ENCODE results near the gene FILIP1L. TPM values are rescaled to one million over a fixed set of nuclear protein-coding genes. Genes with fewer than 3 reads are reported as not detected.

FILIP1L gene
- total RNA-seq, 1 experiment from 2014 or later = 15.5 TPM

GRCh38 chr3:100062665-100063064 is 51.6 kb downstream of the FILIP1L start:
- no peaks in the 10 kb centered on the region for H3K27me3 ChIP-seq (replicated peaks; ENCODE audit: control insufficient read depth, insufficient read depth, low read length)
- peaks cover 16% of the 10 kb centered on the region for H3K4me1 ChIP-seq
- Mint-ChIP-seq H3K27ac (ENCODE audit: unreplicated experiment) (no peak overlapping the region), H3K9me3 (ENCODE audit: unreplicated experiment) (no peaks in the 10 kb centered on the region), H3K4me3 (ENCODE audit: unreplicated experiment) (no peak overlapping the region), H3K4me1 (ENCODE audit: low read depth, unreplicated experiment) (peaks cover 19% of the 10 kb centered on the region), H3K36me3 (ENCODE audit: insufficient read depth, unreplicated experiment) (no peaks in the 10 kb centered on the region), H3K27me3 (ENCODE audit: insufficient read depth, unreplicated experiment) (no peaks in the 10 kb centered on the region)
- DNase-seq = no peak
- BruUV-seq (replicated peaks) = no TSS peak
- CTCF ChIA-PET = interaction anchor here (0.6 kb wide), 1 partner anchor 192 kb away, joined by 6 read pairs; no protein-coding TSS in a partner anchor
- no peak for TF ChIP-seq CTCF (IDR thresholded peaks at IDR 0.05; ENCODE audit: insufficient read depth in 1 of 2, low read depth in 1 of 2, low read length in 1 of 2, severe bottlenecking in 1 of 2, unreplicated experiment in 1 of 2)
- no peak overlapping the region for H3K4me3 ChIP-seq (ENCODE audit: low read depth, low read length)
- intact Hi-C loops (cut with micrococcal nuclease; ENCODE audit: unreplicated experiment) = no loop called here
- POLR2A ChIA-PET = no interaction called here
- H3K9me3 ChIP-seq = no peaks in the 10 kb centered on the region
- no peaks in the 10 kb centered on the region for H3K36me3 ChIP-seq (ENCODE audit: control insufficient read depth, insufficient read depth, low read length)

- Mint-ChIP-seq H3K36me3 (ENCODE audit: insufficient read depth, unreplicated experiment) (no peaks in the 10 kb centered on the region), H3K4me1 (ENCODE audit: low read depth, unreplicated experiment) (peaks cover 26% of the 10 kb centered on the region), H3K4me3 (ENCODE audit: unreplicated experiment) (no peak overlapping the region), H3K27ac (ENCODE audit: unreplicated experiment) (peak overlapping the region; percentile 17), H3K9me3 (ENCODE audit: unreplicated experiment) (peaks cover 4% of the 10 kb centered on the region), H3K27me3 (ENCODE audit: insufficient read depth, unreplicated experiment) (no peaks in the 10 kb centered on the region)
- no peaks in the 10 kb centered on the region for H3K27me3 ChIP-seq (replicated peaks; ENCODE audit: control insufficient read depth, insufficient read depth, low read length)
- peaks cover 16% of the 10 kb centered on the region for H3K4me1 ChIP-seq
- no peak for DNase-seq
- no peaks in the 10 kb centered on the region for H3K36me3 ChIP-seq (ENCODE audit: control insufficient read depth, insufficient read depth, low read length)
- CTCF ChIA-PET = no interaction called here
- POLR2A ChIA-PET = no interaction called here
- H3K4me3 ChIP-seq (ENCODE audit: low read depth, low read length) = no peak overlapping the region
- BruUV-seq (replicated peaks) = no TSS peak
- H3K9me3 ChIP-seq = no peaks in the 10 kb centered on the region
- intact Hi-C loops (cut with micrococcal nuclease; ENCODE audit: unreplicated experiment) = no loop called here
- no peak for TF ChIP-seq CTCF (IDR thresholded peaks at IDR 0.05; ENCODE audit: insufficient read depth in 1 of 2, low read depth in 1 of 2, low read length in 1 of 2, severe bottlenecking in 1 of 2, unreplicated experiment in 1 of 2)
Measured at GRCh38 chr3:100060685-100061484, 53.4 kb downstream of the FILIP1L start.

GRCh38 chr3:100059472-100059871 is 54.8 kb downstream of the FILIP1L start:
- no peak for DNase-seq
- Mint-ChIP-seq H3K4me3 (ENCODE audit: unreplicated experiment) (no peak overlapping the region), H3K27ac (ENCODE audit: unreplicated experiment) (no peak overlapping the region), H3K27me3 (ENCODE audit: insufficient read depth, unreplicated experiment) (no peaks in the 10 kb centered on the region), H3K4me1 (ENCODE audit: low read depth, unreplicated experiment) (peaks cover 38% of the 10 kb centered on the region), H3K36me3 (ENCODE audit: insufficient read depth, unreplicated experiment) (no peaks in the 10 kb centered on the region), H3K9me3 (ENCODE audit: unreplicated experiment) (peaks cover 9% of the 10 kb centered on the region)
- H3K36me3 ChIP-seq (ENCODE audit: control insufficient read depth, insufficient read depth, low read length) = no peaks in the 10 kb centered on the region
- H3K27me3 ChIP-seq (replicated peaks; ENCODE audit: control insufficient read depth, insufficient read depth, low read length) = no peaks in the 10 kb centered on the region
- no peak for TF ChIP-seq CTCF (IDR thresholded peaks at IDR 0.05; ENCODE audit: insufficient read depth in 1 of 2, low read depth in 1 of 2, low read length in 1 of 2, severe bottlenecking in 1 of 2, unreplicated experiment in 1 of 2)
- no peak overlapping the region for H3K4me3 ChIP-seq (ENCODE audit: low read depth, low read length)
- BruUV-seq (replicated peaks) = no TSS peak
- CTCF ChIA-PET = no interaction called here
- peaks cover 30% of the 10 kb centered on the region for H3K4me1 ChIP-seq
- intact Hi-C loops (cut with micrococcal nuclease; ENCODE audit: unreplicated experiment) = no loop called here
- POLR2A ChIA-PET = no interaction called here
- H3K9me3 ChIP-seq = no peaks in the 10 kb centered on the region
